Measurements from ENCODE around the gene FOXK2. TPM values are rescaled to one million over a fixed set of nuclear protein-coding genes. Genes with fewer than 3 reads are reported as not detected.

FOXK2 gene
- total and polyA plus RNA-seq, 2 donors (not counting 3 experiments of a cell fraction or from before 2014, with no cell fraction given), result 33.4 to 79.3 TPM

GRCh38 chr17:82544431-82545070 is 25.0 kb downstream of the FOXK2 start:
- H4K20me1 ChIP-seq (replicated peaks; ENCODE audit: control insufficient read depth, extremely low read depth, insufficient read depth, low read length), result peaks cover 6% of the 10 kb centered on the region
- H3K4me3 ChIP-seq (replicated peaks in 1 of 3; ENCODE audit: insufficient read depth in 1 of 3, low read depth in 1 of 3, low read length in 3 of 3), result no peak overlapping the region
- no peak overlapping the region for H3K9ac ChIP-seq (replicated peaks; ENCODE audit: extremely low read depth, insufficient read depth, low read length)
- H3K79me2 ChIP-seq (ENCODE audit: control insufficient read depth, insufficient read depth, low read length), result peaks cover 95% of the 10 kb centered on the region
- dilution Hi-C loops (cut with MboI; ENCODE audit: extremely low pct_ligation_motif_present, low sequenced_read_pairs) (no loop called here), intact Hi-C loops (cut with micrococcal nuclease) (no loop called here)
- no peaks in the 10 kb centered on the region for H3K4me1 ChIP-seq (ENCODE audit: control insufficient read depth, extremely low read depth, insufficient read depth, low read length)
- ChIA-PET POLR2A (no interaction called here), CTCF (interaction anchor here (1.4 kb wide), 2 partner anchors 8 to 10 kb away, joined by 7 to 8 read pairs; no protein-coding TSS in a partner anchor)
- no peak overlapping the region for H2AFZ ChIP-seq (ENCODE audit: low read depth, low read length)
- no peak for FAIRE-seq
- no peak for TF ChIP-seq POLR2AphosphoS5 (IDR thresholded peaks at IDR 0.05; ENCODE audit: insufficient read depth, low read depth, low read length)
- no peak for TF ChIP-seq CTCF (IDR thresholded peaks at IDR 0.05; ENCODE audit: extremely low read depth in 1 of 2, insufficient read depth in 1 of 2, low read depth in 1 of 2, low read length in 2 of 2)
- no peak for TF ChIP-seq MAX (IDR thresholded peaks at IDR 0.05; ENCODE audit: insufficient read depth, insufficient read length)
- TF ChIP-seq EZH2 (IDR thresholded peaks at IDR 0.05; ENCODE audit: borderline replicate concordance, low read depth, low read length, severe bottlenecking), result no peak
- no peak for TF ChIP-seq GATA2 (IDR thresholded peaks at IDR 0.05; ENCODE audit: insufficient read depth, insufficient read length, low read depth, low read length)
- TF ChIP-seq MYC (IDR thresholded peaks at IDR 0.05; ENCODE audit: low read depth, low read length), result no peak
- no peak for TF ChIP-seq JUN (IDR thresholded peaks at IDR 0.05; ENCODE audit: borderline replicate concordance, insufficient read depth, insufficient read length, low read depth)
- TF ChIP-seq POLR2A (IDR thresholded peaks at IDR 0.05; ENCODE audit: low read depth, low read length), result no peak
- no peak for TF ChIP-seq FOS (IDR thresholded peaks at IDR 0.05; ENCODE audit: borderline replicate concordance, insufficient read depth, low read length)
- no peak overlapping the region for H3K4me2 ChIP-seq (ENCODE audit: insufficient read depth, low read length)
- H3K27me3 ChIP-seq (ENCODE audit: control insufficient read depth in 2 of 2, insufficient read depth in 2 of 2, low read length in 2 of 2), result no peaks in the 10 kb centered on the region
- no peaks in the 10 kb centered on the region for H3K36me3 ChIP-seq (ENCODE audit: control insufficient read depth in 2 of 2, extremely low read depth in 1 of 2, insufficient read depth in 2 of 2, low read length in 2 of 2)
- no peak for DNase-seq (ENCODE audit: low read depth, low spot score)
- no TSS peak for BruUV-seq (replicated peaks)
- H3K9me3 ChIP-seq (replicated peaks; ENCODE audit: control insufficient read depth, insufficient read depth, low read length), result no peaks in the 10 kb centered on the region
- no peak overlapping the region for H3K27ac ChIP-seq (ENCODE audit: insufficient read depth, low read depth, low read length)
- no peaks in the 10 kb centered on the region for H3K9me1 ChIP-seq (replicated peaks; ENCODE audit: control insufficient read depth, extremely low read depth, insufficient read depth, low read length)

Measured in endothelial cell of umbilical vein (primary cell).